CD8-positive, alpha-beta memory T cell (primary cell): Measurements from ENCODE around the gene NSMF. TPM values are rescaled to one million over a fixed set of nuclear protein-coding genes. Genes with fewer than 3 reads are reported as not detected.
A peak's percentile ranks its signal among the peaks of the same experiment; 100 is the strongest.

Experiments
- CTCF ChIA-PET: fragments of 350-600 bp; sonication (Branson Sonifier 250); formaldehyde crosslinking; loops from one replicate; lab custom pipeline; 2021; ENCODE audit warnings: antibody characterized with exemption; lab: Charles Lee
- POLR2A ChIA-PET: fragments of 350-600 bp; sonication (Branson Sonifier 250); formaldehyde crosslinking; loops from one replicate; lab custom pipeline; 2021; ENCODE audit warnings: antibody characterized with exemption; lab: Charles Lee
- DNase-seq, 5 donors: peaks; one replicate each; pipeline versions ENCODE4 v3.0.0 to v3.0.0-alpha.2; 2020 to 2022; ENCODE audit warnings: mixed read lengths in 1 of 5
- H3K27ac ChIP-seq: one replicate; pipeline ENCODE4 v1.7.0; 2013; ENCODE audit warnings: low read depth, mild to moderate bottlenecking, low read length, moderate library complexity
- H3K27me3 ChIP-seq: 2 replicates; pipeline ENCODE4 v1.7.0; 2013; ENCODE audit warnings: low read length, mild to moderate bottlenecking; ENCODE audit not compliant: insufficient read depth, poor library complexity, severe bottlenecking
- H3K36me3 ChIP-seq: 2 replicates; pipeline ENCODE4 v1.7.0; 2013; ENCODE audit warnings: mild to moderate bottlenecking, low read length, moderate library complexity; ENCODE audit not compliant: insufficient read depth
- H3K4me1 ChIP-seq: 2 replicates; pipeline ENCODE4 v1.7.0; 2013; ENCODE audit warnings: mild to moderate bottlenecking, low read length, moderate library complexity; ENCODE audit not compliant: insufficient read depth
- H3K4me3 ChIP-seq: 2 replicates; pipeline ENCODE4 v1.7.0; 2013; ENCODE audit warnings: mild to moderate bottlenecking, low read length
- H3K9me3 ChIP-seq: 2 replicates; pipeline ENCODE4 v1.7.0; 2013; ENCODE audit warnings: mild to moderate bottlenecking, low read length
- H3K27ac Mint-ChIP-seq, 8 donors: one replicate each; pipeline ENCODE4 v1.8.0; 2020 to 2021; ENCODE audit warnings: mixed read lengths in 8 of 8, mild to moderate bottlenecking in 6 of 8, inconsistent platforms in 3 of 8, moderate library complexity in 3 of 8
- H3K27me3 Mint-ChIP-seq, 2 donors: one replicate each; pipeline ENCODE4 v1.8.0; 2020 to 2021; ENCODE audit warnings: mixed read lengths in 2 of 2, mild to moderate bottlenecking in 1 of 2, moderate library complexity in 1 of 2
- H3K36me3 Mint-ChIP-seq, 3 donors: one replicate each; pipeline ENCODE4 v1.8.0; 2020 to 2021; ENCODE audit warnings: mixed read lengths in 3 of 3, inconsistent platforms in 1 of 3, mild to moderate bottlenecking in 1 of 3
- H3K4me1 Mint-ChIP-seq, 3 donors: one replicate each; pipeline ENCODE4 v1.8.0; 2020 to 2021; ENCODE audit warnings: mixed read lengths in 3 of 3, inconsistent platforms in 1 of 3, mild to moderate bottlenecking in 1 of 3
- H3K4me3 Mint-ChIP-seq, 7 donors: one replicate each; pipeline ENCODE4 v1.8.0; 2020 to 2021; ENCODE audit warnings: mixed read lengths in 7 of 7, mild to moderate bottlenecking in 6 of 7, moderate library complexity in 4 of 7, inconsistent platforms in 2 of 7
- H3K9me3 Mint-ChIP-seq, 5 donors: one replicate each; pipeline ENCODE4 v1.8.0; 2020 to 2022; ENCODE audit warnings: mixed read lengths in 5 of 5, mild to moderate bottlenecking in 3 of 5, moderate library complexity in 2 of 5, inconsistent platforms in 1 of 5
- polyA plus RNA-seq: library from polyadenylated mRNA; unstranded; fragments of 300-500 nt; fragmentation: Illumina TruSeq; gene quantifications from one replicate; pipeline ENCODE4 v1.2.3, GENCODE V29; 2021
- total RNA-seq, 2 experiments: library from RNA; stranded (reverse); gene quantifications; one replicate each; pipeline ENCODE4 v1.2.3, GENCODE V29; 2021

NSMF gene
- total and polyA plus RNA-seq, 3 experiments from 2014 or later = 15.4 to 42.8 (median 40.9) TPM

- POLR2A ChIA-PET = no interaction called here
- no peak overlapping the region for H3K4me3 Mint-ChIP-seq
- no peaks in the 10 kb centered on the region for H3K36me3 Mint-ChIP-seq
- Histone ChIP-seq H3K4me1 (no peaks in the 10 kb centered on the region), H3K27me3 (no peaks in the 10 kb centered on the region), H3K27ac (peak overlapping the region; percentile 54), H3K4me3 (no peak overlapping the region), H3K9me3 (no peaks in the 10 kb centered on the region), H3K36me3 (no peaks in the 10 kb centered on the region)
- no peaks in the 10 kb centered on the region for H3K9me3 Mint-ChIP-seq
- no peak overlapping the region for H3K27ac Mint-ChIP-seq
- peaks cover 0 to 6% (median under 1%) of the 10 kb centered on the region in 3 donors for H3K4me1 Mint-ChIP-seq
- DNase-seq = no peak
- no peaks in the 10 kb centered on the region for H3K27me3 Mint-ChIP-seq
- CTCF ChIA-PET = no interaction called here
These were observed 29.0 kb downstream of the NSMF start for GRCh38 chr9:137429974-137430722.

DNA sequence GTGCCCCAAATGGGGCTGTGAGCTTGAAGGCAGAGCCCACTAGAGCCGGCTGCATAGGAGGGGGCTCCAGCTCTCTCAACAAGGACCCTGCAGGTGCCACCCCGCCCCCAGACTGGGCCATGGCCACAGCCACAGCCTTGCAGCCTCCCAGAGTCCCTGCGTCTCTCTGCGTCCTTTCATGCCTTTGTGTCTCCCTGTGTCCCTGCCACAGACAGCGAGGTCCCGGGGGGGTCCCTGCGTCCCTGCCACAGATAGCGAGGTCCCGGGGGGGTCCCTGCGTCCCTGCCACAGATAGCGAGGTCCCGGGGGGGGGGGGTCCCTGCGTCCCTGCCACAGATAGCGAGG lies 29.6 kb downstream of the NSMF start:
- no peaks in the 10 kb centered on the region for H3K27me3 ChIP-seq
- no peaks in the 10 kb centered on the region for H3K36me3 ChIP-seq
- no peak overlapping the region for H3K4me3 ChIP-seq
- Mint-ChIP-seq H3K4me3 (no peak overlapping the region), H3K36me3 (no peaks in the 10 kb centered on the region), H3K27ac (no peak overlapping the region), H3K9me3 (no peaks in the 10 kb centered on the region), H3K4me1 (peaks cover 3 to 11% (median 7%) of the 10 kb centered on the region in 3 donors), H3K27me3 (no peaks in the 10 kb centered on the region)
- ChIA-PET POLR2A (no interaction called here), CTCF (no interaction called here)
- peak overlapping the region; percentile 54 for H3K27ac ChIP-seq
- no peaks in the 10 kb centered on the region for H3K9me3 ChIP-seq
- no peak for DNase-seq
- H3K4me1 ChIP-seq = no peaks in the 10 kb centered on the region

- POLR2A ChIA-PET = no interaction called here
- no peak for DNase-seq
- no peaks in the 10 kb centered on the region for H3K36me3 Mint-ChIP-seq
- H3K4me1 ChIP-seq = no peaks in the 10 kb centered on the region
- H3K27me3 Mint-ChIP-seq = no peaks in the 10 kb centered on the region
- H3K9me3 ChIP-seq = no peaks in the 10 kb centered on the region
- no peak overlapping the region for H3K4me3 Mint-ChIP-seq
- no peak overlapping the region for H3K27ac Mint-ChIP-seq
- CTCF ChIA-PET = no interaction called here
- H3K9me3 Mint-ChIP-seq = no peaks in the 10 kb centered on the region
- H3K4me3 ChIP-seq = no peak overlapping the region
- no peaks in the 10 kb centered on the region for H3K27me3 ChIP-seq
- H3K36me3 ChIP-seq = no peaks in the 10 kb centered on the region
- H3K27ac ChIP-seq = no peak overlapping the region
- peaks cover 6 to 11% (median 10%) of the 10 kb centered on the region in 3 donors for H3K4me1 Mint-ChIP-seq
These were observed 30.1 kb downstream of the NSMF start for GRCh38 chr9:137428841-137429545.

DNA sequence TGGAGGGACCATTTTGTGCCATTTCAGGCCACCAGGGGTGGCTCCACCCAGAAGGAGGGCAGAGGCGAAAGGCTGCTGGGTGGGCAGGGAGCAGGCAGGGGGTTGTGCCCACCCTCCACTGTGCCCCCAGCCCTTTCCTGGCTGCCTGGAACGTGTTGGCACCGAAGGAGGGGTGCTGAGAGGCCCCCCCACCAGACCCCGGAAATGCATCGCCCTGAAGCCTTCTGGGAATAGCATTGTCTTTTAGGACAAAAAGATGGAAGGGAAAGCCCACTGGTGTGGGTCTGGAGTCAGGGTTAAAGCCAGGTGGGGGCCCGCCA lies 30.9 kb downstream of the NSMF start:
- POLR2A ChIA-PET = no interaction called here
- Histone ChIP-seq H3K4me1 (no peaks in the 10 kb centered on the region), H3K36me3 (no peaks in the 10 kb centered on the region), H3K4me3 (no peak overlapping the region), H3K27ac (no peak overlapping the region), H3K27me3 (no peaks in the 10 kb centered on the region), H3K9me3 (no peaks in the 10 kb centered on the region)
- no peaks in the 10 kb centered on the region for H3K36me3 Mint-ChIP-seq
- no peak overlapping the region for H3K27ac Mint-ChIP-seq
- no peaks in the 10 kb centered on the region for H3K27me3 Mint-ChIP-seq
- CTCF ChIA-PET = no interaction called here
- no peak for DNase-seq
- H3K4me1 Mint-ChIP-seq = peaks cover 6 to 11% (median 10%) of the 10 kb centered on the region in 3 donors
- H3K4me3 Mint-ChIP-seq = no peak overlapping the region
- H3K9me3 Mint-ChIP-seq = no peaks in the 10 kb centered on the region

DNA sequence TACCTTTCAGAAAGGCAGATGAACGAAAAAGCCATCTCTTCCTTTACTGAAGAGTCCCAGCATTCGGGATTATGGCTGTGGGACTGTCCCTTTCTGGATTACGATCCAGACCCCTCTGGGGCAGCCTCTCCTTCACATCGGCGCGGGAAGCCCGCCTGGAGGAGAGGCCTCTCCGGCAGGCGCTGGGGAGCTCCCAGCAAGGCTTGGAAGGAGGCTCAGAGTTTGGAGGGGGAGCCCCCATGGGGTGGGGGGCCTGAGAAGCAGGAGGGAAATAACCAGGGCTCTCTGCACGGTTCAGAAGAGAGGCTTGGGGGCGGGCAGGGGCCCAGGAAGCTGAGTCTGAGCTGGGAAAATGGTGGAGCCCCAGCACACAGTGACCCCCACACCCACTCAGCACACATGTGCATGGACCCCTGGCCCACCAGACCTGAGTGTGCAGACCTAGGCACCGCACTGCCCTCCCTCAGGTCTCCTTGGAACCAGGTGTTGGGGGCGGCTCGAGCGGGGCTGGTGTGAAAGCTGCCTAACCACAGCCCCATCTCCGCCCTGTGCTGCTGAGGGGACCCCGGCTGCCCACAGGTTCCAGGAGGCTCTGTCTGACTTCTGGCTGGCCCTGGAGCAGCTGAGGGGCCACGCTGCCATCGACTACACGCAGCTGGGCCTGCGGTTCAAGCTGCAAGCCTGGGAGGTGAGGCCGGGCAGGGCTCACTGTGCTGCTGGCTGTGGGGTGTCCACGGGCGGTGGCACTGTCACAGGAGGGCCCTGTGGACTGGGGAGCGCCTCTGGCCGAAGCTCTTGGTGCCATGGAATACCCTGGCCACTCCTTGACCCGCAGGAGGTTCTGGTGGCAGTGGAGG lies 31.5 kb downstream of the NSMF start:
- no peaks in the 10 kb centered on the region for H3K27me3 Mint-ChIP-seq
- POLR2A ChIA-PET = no interaction called here
- no peaks in the 10 kb centered on the region for H3K36me3 Mint-ChIP-seq
- CTCF ChIA-PET = no interaction called here
- Histone ChIP-seq H3K4me3 (no peak overlapping the region), H3K36me3 (no peaks in the 10 kb centered on the region), H3K27me3 (no peaks in the 10 kb centered on the region), H3K4me1 (no peaks in the 10 kb centered on the region), H3K9me3 (no peaks in the 10 kb centered on the region), H3K27ac (no peak overlapping the region)
- no peak overlapping the region for H3K27ac Mint-ChIP-seq
- H3K4me3 Mint-ChIP-seq = no peak overlapping the region
- DNase-seq = no peak
- peaks cover 6 to 11% (median 10%) of the 10 kb centered on the region in 3 donors for H3K4me1 Mint-ChIP-seq
- H3K9me3 Mint-ChIP-seq = no peaks in the 10 kb centered on the region

- POLR2A ChIA-PET = no interaction called here
- H3K27me3 Mint-ChIP-seq = no peaks in the 10 kb centered on the region
These were observed 33.0 kb downstream of the NSMF start for GRCh38 chr9:137426018-137426681.

GRCh38 chr9:137423514-137424291 lies 35.4 kb downstream of the NSMF start:
- Mint-ChIP-seq H3K9me3 (no peaks in the 10 kb centered on the region), H3K27ac (peak overlapping the region in 1 of 8 donors; percentile 72), H3K27me3 (no peaks in the 10 kb centered on the region), H3K4me1 (peaks cover 18 to 23% (median 20%) of the 10 kb centered on the region in 3 donors), H3K4me3 (peak overlapping the region; percentile 13 to 88 (median 74)), H3K36me3 (peaks cover 0 to 4% (median 0%) of the 10 kb centered on the region in 3 donors)
- CTCF ChIA-PET = interaction anchor here (0.9 to 3.9 kb wide), 11 partner anchors 8 to 167 kb away, joined by 3 to 14 read pairs (median 6); partner anchors contain the start of genes MRPL41, NELFB and NSMF
- POLR2A ChIA-PET = interaction anchor here (1.0 to 2.9 kb wide), 5 partner anchors 36 to 200 kb away, joined by 3 to 10 read pairs (median 6); partner anchors contain the start of genes MRPL41, NRARP and NSMF
- no peaks in the 10 kb centered on the region for H3K36me3 ChIP-seq
- H3K27ac ChIP-seq = peak overlapping the region; percentile 61
- DNase-seq = peak in 1 of 5 donors; percentile 54
- H3K4me1 ChIP-seq = peaks cover 9% of the 10 kb centered on the region
- H3K4me3 ChIP-seq = peak overlapping the region; percentile 15
- no peaks in the 10 kb centered on the region for H3K27me3 ChIP-seq
- H3K9me3 ChIP-seq = no peaks in the 10 kb centered on the region

More at GRCh38 chr9:137426018-137426681, 33.0 kb downstream of the NSMF start:
- Histone ChIP-seq H3K4me3 (no peak overlapping the region), H3K27ac (no peak overlapping the region), H3K27me3 (no peaks in the 10 kb centered on the region), H3K36me3 (no peaks in the 10 kb centered on the region), H3K9me3 (no peaks in the 10 kb centered on the region), H3K4me1 (peaks cover 9% of the 10 kb centered on the region)
- Mint-ChIP-seq H3K36me3 (peaks cover 0 to 2% (median 0%) of the 10 kb centered on the region in 3 donors), H3K4me3 (peak overlapping the region in 1 of 7 donors; percentile 69), H3K27ac (no peak overlapping the region), H3K4me1 (peaks cover 16 to 23% (median 20%) of the 10 kb centered on the region in 3 donors), H3K9me3 (no peaks in the 10 kb centered on the region)
- CTCF ChIA-PET = no interaction called here
- DNase-seq = no peak
